ES-I3 (cell line): ENCODE measurements around the gene TNFAIP8L1.

Experiments used
- H3K36me3 ChIP-seq: 2 replicates; pipeline ENCODE4 v1.6.1; 2013; ENCODE audit warnings: mild to moderate bottlenecking, low read length, control low read depth, moderate library complexity; ENCODE audit not compliant: insufficient read depth
- H3K4me1 ChIP-seq: 2 replicates; pipeline ENCODE4 v1.6.1; 2013; ENCODE audit warnings: mild to moderate bottlenecking, control low read depth, low read length; ENCODE audit not compliant: insufficient read depth
- H3K9ac ChIP-seq: 2 replicates; pipeline ENCODE4 v1.6.1; 2013; ENCODE audit warnings: low read depth, mild to moderate bottlenecking, low read length, moderate library complexity
- H3K9me3 ChIP-seq: 2 replicates; pipeline ENCODE4 v1.6.1; 2013; ENCODE audit warnings: mild to moderate bottlenecking, low read length, moderate library complexity; ENCODE audit not compliant: control insufficient read depth, insufficient read depth

The TNFAIP8L1 gene

GRCh38 chr19:4703671-4704316, 64.5 kb downstream of the TNFAIP8L1 start:
- Histone ChIP-seq H3K9ac (no peak overlapping the region), H3K9me3 (no peaks in the 10 kb centered on the region), H3K36me3 (peaks cover 16% of the 10 kb centered on the region), H3K4me1 (no peaks in the 10 kb centered on the region)

DNA sequence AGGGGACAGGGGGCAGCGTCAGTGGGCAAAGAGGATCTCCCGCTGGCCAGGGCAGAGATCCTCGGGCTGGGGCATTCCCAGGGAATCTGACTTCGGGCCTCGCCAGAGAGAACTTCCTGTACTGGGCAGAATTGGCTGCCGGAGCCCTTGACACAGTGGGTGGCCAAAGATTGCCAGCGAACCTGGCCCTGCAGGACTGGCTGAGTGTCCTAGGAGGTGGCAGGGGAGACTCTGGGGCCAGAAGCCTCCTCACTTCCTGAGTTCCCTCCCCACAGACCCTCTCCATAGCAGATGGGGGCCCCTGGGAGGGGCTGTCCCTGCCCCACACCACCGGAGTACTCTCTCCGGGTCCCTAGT, 65.0 kb downstream of the TNFAIP8L1 start:
- Histone ChIP-seq H3K9me3 (no peaks in the 10 kb centered on the region), H3K4me1 (no peaks in the 10 kb centered on the region), H3K9ac (no peak overlapping the region), H3K36me3 (peaks cover 16% of the 10 kb centered on the region)
